Measurements from ENCODE around the gene DENND2D. TPM values are rescaled to one million over a fixed set of nuclear protein-coding genes. Genes with fewer than 3 reads are reported as not detected.

Gene DENND2D
- total and polyA plus RNA-seq, 2 donors (not counting 3 experiments of a cell fraction or from before 2014, with no cell fraction given) = 0.41 to 1.00 TPM

GRCh38 chr1:111225091-111225490 is 24.6 kb upstream of the DENND2D start:
- POLR2A ChIA-PET = no interaction called here
- Histone ChIP-seq H3K9me1 (replicated peaks; ENCODE audit: control insufficient read depth, extremely low read depth, insufficient read depth, low read length) (no peaks in the 10 kb centered on the region), H3K36me3 (ENCODE audit: control insufficient read depth in 2 of 2, extremely low read depth in 1 of 2, insufficient read depth in 2 of 2, low read length in 2 of 2) (no peaks in the 10 kb centered on the region), H3K4me2 (ENCODE audit: insufficient read depth, low read length) (no peak overlapping the region), H4K20me1 (replicated peaks; ENCODE audit: control insufficient read depth, extremely low read depth, insufficient read depth, low read length) (no peaks in the 10 kb centered on the region), H3K9ac (replicated peaks; ENCODE audit: extremely low read depth, insufficient read depth, low read length) (no peak overlapping the region), H3K27ac (ENCODE audit: insufficient read depth, low read depth, low read length) (no peak overlapping the region), H3K4me3 (replicated peaks in 1 of 3; ENCODE audit: insufficient read depth in 1 of 3, low read depth in 1 of 3, low read length in 3 of 3) (no peak overlapping the region), H2AFZ (ENCODE audit: low read depth, low read length) (no peak overlapping the region), H3K4me1 (ENCODE audit: control insufficient read depth, extremely low read depth, insufficient read depth, low read length) (no peaks in the 10 kb centered on the region), H3K9me3 (replicated peaks; ENCODE audit: control insufficient read depth, insufficient read depth, low read length) (no peaks in the 10 kb centered on the region), H3K79me2 (ENCODE audit: control insufficient read depth, insufficient read depth, low read length) (no peaks in the 10 kb centered on the region), H3K27me3 (ENCODE audit: control insufficient read depth in 2 of 2, insufficient read depth in 2 of 2, low read length in 2 of 2) (peaks cover 2 to 8% of the 10 kb centered on the region in 2 experiments)
- TF ChIP-seq GATA2 (IDR thresholded peaks at IDR 0.05; ENCODE audit: insufficient read depth, insufficient read length, low read depth, low read length) = no peak
- no peak for TF ChIP-seq EZH2 (IDR thresholded peaks at IDR 0.05; ENCODE audit: borderline replicate concordance, low read depth, low read length, severe bottlenecking)
- no peak for TF ChIP-seq POLR2A (IDR thresholded peaks at IDR 0.05; ENCODE audit: low read depth, low read length)
- TF ChIP-seq MYC (IDR thresholded peaks at IDR 0.05; ENCODE audit: low read depth, low read length) = no peak
- TF ChIP-seq MAX (IDR thresholded peaks at IDR 0.05; ENCODE audit: insufficient read depth, insufficient read length) = no peak
- no peak for TF ChIP-seq CTCF (IDR thresholded peaks at IDR 0.05; ENCODE audit: extremely low read depth in 1 of 2, insufficient read depth in 1 of 2, low read depth in 1 of 2, low read length in 2 of 2)
- no peak for TF ChIP-seq POLR2AphosphoS5 (IDR thresholded peaks at IDR 0.05; ENCODE audit: insufficient read depth, low read depth, low read length)
- TF ChIP-seq FOS (IDR thresholded peaks at IDR 0.05; ENCODE audit: borderline replicate concordance, insufficient read depth, low read length) = no peak
- TF ChIP-seq JUN (IDR thresholded peaks at IDR 0.05; ENCODE audit: borderline replicate concordance, insufficient read depth, insufficient read length, low read depth) = no peak
- FAIRE-seq (no peak), DNase-seq (ENCODE audit: low read depth, low spot score) (no peak)
- intact Hi-C loops (cut with micrococcal nuclease) = no loop called here
- CTCF ChIA-PET = interaction anchor here (1.3 to 1.5 kb wide), 3 partner anchors 28 to 175 kb away, joined by 3 to 11 read pairs (median 4); no protein-coding TSS in a partner anchor
- no TSS peak for BruUV-seq (replicated peaks)
- dilution Hi-C loops (cut with MboI; ENCODE audit: extremely low pct_ligation_motif_present, low sequenced_read_pairs) = no loop called here

Measured in endothelial cell of umbilical vein (primary cell).